Upper lobe of left lung (tissue), 4 donors: ENCODE measurements around the gene TBL1XR1.

ENCODE experiments used
- CTCF ChIP-seq, 6 experiments: fragments of 450-650 bp in 4 of 6; fragments of 200-600 bp in 2 of 6; sonication (generic) in 2 of 6; IDR thresholded peaks; one replicate each; pipeline ENCODE4 v1.5.1; 2016 to 2019; ENCODE audit warnings: antibody characterized with exemption in 6 of 6
- POLR2A ChIP-seq, 4 donors: fragments of 450-650 bp; IDR thresholded peaks; one replicate each; pipeline ENCODE4 v1.5.1; 2016 to 2017; ENCODE audit warnings: antibody characterized with exemption in 4 of 4, mild to moderate bottlenecking in 2 of 4

- TF ChIP-seq CTCF (IDR thresholded peaks at IDR 0.05), result no peak
- TF ChIP-seq POLR2A (IDR thresholded peaks at IDR 0.05), result no peak
Measured at GRCh38 chr3:177127008-177127407, 70.3 kb downstream of the TBL1XR1 start.
